ENCODE data around the gene SDSL.
A peak's percentile ranks its signal among the peaks of the same experiment; 100 is the strongest.

DNA sequence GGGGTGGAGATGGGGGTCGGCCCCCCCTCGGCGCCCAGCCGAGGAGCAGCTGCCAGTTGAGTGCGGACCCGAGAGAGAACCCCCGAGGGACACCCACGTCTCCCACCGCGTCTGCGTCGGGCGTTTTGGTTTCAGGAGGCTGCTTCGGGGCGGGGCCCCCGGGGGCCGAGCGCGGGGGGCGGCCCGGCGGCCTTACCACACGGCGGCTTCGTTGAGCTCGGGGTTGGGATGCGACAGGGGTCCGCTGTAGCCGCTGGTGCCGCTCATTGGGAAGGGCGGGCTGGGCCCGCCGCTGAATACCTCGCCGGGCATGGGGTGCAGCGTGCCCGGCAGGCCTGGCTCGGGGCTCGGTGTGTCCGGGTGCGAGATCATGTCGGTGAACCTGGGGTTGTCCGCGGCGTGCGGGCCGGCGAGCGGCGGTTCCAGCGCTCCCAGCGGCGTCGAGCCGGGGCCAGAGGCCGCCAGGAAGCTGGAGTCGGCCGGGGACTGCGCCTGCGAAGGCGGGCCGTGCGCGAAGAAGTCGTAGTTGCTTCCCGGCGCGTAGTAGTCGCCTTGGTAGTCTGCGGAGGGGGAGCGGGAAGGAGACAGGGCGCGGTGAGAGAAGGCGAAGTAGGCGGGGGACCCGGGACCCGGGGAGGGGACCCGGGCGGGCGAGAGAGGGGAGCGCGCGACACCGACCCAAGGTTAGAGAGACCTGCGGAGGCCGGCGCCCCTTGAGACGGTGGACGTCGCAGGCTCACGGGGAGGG, 41.0 kb downstream of the SDSL start:
- TF ChIP-seq EZH2 (IDR thresholded peaks at IDR 0.05; ENCODE audit: low read depth, unreplicated experiment) (peak; percentile 81), POLR2AphosphoS5 (IDR thresholded peaks at IDR 0.05; ENCODE audit: low read depth) (no peak), EZH2phosphoT487 (IDR thresholded peaks at IDR 0.05; ENCODE audit: unreplicated experiment) (peak; percentile 85), JUNB (IDR thresholded peaks at IDR 0.05; ENCODE audit: unreplicated experiment) (no peak), NANOG (IDR thresholded peaks at IDR 0.05; ENCODE audit: borderline replicate concordance) (no peak), ZNF114 (CRISPR knock-in tag; IDR thresholded peaks at IDR 0.05) (no peak), REST (IDR thresholded peaks at IDR 0.05; ENCODE audit: unreplicated experiment) (no peak), ZNF331 (CRISPR knock-in tag; IDR thresholded peaks at IDR 0.05; ENCODE audit: low read depth) (no peak)
- TF ChIP-seq, protein P1, sequence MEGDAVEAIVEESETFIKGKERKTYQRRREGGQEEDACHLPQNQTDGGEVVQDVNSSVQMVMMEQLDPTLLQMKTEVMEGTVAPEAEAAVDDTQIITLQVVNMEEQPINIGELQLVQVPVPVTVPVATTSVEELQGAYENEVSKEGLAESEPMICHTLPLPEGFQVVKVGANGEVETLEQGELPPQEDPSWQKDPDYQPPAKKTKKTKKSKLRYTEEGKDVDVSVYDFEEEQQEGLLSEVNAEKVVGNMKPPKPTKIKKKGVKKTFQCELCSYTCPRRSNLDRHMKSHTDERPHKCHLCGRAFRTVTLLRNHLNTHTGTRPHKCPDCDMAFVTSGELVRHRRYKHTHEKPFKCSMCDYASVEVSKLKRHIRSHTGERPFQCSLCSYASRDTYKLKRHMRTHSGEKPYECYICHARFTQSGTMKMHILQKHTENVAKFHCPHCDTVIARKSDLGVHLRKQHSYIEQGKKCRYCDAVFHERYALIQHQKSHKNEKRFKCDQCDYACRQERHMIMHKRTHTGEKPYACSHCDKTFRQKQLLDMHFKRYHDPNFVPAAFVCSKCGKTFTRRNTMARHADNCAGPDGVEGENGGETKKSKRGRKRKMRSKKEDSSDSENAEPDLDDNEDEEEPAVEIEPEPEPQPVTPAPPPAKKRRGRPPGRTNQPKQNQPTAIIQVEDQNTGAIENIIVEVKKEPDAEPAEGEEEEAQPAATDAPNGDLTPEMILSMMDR (conservative IDR thresholded peaks at IDR 0.05; ENCODE audit: low read depth in 2 of 2), result no peak
- TF ChIP-seq, protein P2, sequence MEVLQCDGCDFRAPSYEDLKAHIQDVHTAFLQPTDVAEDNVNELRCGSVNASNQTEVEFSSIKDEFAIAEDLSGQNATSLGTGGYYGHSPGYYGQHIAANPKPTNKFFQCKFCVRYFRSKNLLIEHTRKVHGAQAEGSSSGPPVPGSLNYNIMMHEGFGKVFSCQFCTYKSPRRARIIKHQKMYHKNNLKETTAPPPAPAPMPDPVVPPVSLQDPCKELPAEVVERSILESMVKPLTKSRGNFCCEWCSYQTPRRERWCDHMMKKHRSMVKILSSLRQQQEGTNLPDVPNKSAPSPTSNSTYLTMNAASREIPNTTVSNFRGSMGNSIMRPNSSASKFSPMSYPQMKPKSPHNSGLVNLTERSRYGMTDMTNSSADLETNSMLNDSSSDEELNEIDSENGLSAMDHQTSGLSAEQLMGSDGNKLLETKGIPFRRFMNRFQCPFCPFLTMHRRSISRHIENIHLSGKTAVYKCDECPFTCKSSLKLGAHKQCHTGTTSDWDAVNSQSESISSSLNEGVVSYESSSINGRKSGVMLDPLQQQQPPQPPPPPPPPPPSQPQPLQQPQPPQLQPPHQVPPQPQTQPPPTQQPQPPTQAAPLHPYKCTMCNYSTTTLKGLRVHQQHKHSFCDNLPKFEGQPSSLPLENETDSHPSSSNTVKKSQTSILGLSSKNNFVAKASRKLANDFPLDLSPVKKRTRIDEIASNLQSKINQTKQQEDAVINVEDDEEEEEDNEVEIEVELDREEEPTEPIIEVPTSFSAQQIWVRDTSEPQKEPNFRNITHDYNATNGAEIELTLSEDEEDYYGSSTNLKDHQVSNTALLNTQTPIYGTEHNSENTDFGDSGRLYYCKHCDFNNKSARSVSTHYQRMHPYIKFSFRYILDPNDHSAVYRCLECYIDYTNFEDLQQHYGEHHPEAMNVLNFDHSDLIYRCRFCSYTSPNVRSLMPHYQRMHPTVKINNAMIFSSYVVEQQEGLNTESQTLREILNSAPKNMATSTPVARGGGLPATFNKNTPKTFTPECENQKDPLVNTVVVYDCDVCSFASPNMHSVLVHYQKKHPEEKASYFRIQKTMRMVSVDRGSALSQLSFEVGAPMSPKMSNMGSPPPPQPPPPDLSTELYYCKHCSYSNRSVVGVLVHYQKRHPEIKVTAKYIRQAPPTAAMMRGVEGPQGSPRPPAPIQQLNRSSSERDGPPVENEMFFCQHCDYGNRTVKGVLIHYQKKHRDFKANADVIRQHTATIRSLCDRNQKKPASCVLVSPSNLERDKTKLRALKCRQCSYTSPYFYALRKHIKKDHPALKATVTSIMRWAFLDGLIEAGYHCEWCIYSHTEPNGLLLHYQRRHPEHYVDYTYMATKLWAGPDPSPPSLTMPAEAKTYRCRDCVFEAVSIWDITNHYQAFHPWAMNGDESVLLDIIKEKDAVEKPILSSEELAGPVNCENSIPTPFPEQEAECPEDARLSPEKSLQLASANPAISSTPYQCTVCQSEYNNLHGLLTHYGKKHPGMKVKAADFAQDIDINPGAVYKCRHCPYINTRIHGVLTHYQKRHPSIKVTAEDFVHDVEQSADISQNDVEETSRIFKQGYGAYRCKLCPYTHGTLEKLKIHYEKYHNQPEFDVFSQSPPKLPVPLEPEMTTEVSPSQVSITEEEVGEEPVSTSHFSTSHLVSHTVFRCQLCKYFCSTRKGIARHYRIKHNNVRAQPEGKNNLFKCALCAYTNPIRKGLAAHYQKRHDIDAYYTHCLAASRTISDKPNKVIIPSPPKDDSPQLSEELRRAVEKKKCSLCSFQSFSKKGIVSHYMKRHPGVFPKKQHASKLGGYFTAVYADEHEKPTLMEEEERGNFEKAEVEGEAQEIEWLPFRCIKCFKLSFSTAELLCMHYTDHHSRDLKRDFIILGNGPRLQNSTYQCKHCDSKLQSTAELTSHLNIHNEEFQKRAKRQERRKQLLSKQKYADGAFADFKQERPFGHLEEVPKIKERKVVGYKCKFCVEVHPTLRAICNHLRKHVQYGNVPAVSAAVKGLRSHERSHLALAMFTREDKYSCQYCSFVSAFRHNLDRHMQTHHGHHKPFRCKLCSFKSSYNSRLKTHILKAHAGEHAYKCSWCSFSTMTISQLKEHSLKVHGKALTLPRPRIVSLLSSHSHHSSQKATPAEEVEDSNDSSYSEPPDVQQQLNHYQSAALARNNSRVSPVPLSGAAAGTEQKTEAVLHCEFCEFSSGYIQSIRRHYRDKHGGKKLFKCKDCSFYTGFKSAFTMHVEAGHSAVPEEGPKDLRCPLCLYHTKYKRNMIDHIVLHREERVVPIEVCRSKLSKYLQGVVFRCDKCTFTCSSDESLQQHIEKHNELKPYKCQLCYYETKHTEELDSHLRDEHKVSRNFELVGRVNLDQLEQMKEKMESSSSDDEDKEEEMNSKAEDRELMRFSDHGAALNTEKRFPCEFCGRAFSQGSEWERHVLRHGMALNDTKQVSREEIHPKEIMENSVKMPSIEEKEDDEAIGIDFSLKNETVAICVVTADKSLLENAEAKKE (CRISPR knock-in tag; IDR thresholded peaks at IDR 0.05), result no peak

All from GM23338 (cell line).